OCI-LY3 (cell line): ENCODE data around the gene ADAM11.

Experiments
- H2AFZ ChIP-seq: fragments of 200-600, 300-600 bp; shearing (Covaris generic); 2 replicates; pipeline ENCODE4 v1.6.0; 2014; ENCODE audit warnings: antibody characterized with exemption, low read depth, low read length
- H3K27ac ChIP-seq: fragments of 200-600, 300-600 bp; sonication (generic); 2 replicates; pipeline ENCODE4 v1.5.1; 2014; ENCODE audit warnings: mild to moderate bottlenecking, low read length, moderate library complexity, mixed read lengths
- H3K27me3 ChIP-seq: fragments of 200-600, 300-600 bp; sonication (generic); 2 replicates; pipeline ENCODE4 v1.6.1; 2014; ENCODE audit warnings: low read depth, low read length, mixed read lengths
- H3K36me3 ChIP-seq: fragments of 200-600, 300-600 bp; sonication (generic); replicated peaks from 2 replicates; pipeline ENCODE3; 2014; ENCODE audit warnings: low read depth, low read length, mixed read lengths
- H3K4me1 ChIP-seq: fragments of 300-600, 200-600 bp; sonication (generic); 2 replicates; pipeline ENCODE4 v1.6.1; 2014; ENCODE audit warnings: low read length, mixed read lengths
- H3K4me2 ChIP-seq: fragments of 200-600, 300-600 bp; sonication (generic); 2 replicates; pipeline ENCODE4 v1.6.1; 2014; ENCODE audit warnings: low read length, mixed read lengths
- H3K4me3 ChIP-seq: fragments of 300-600, 200-600 bp; sonication (generic); 2 replicates; pipeline ENCODE4 v1.5.1; 2014; ENCODE audit warnings: antibody characterized with exemption, mild to moderate bottlenecking, low read length, moderate library complexity
- H3K79me2 ChIP-seq: fragments of 300-600, 200-600 bp; shearing (Covaris generic); 2 replicates; pipeline ENCODE4 v1.6.1; 2014; ENCODE audit warnings: mild to moderate bottlenecking, low read length, mixed read lengths
- H3K9ac ChIP-seq: fragments of 300-600, 200-600 bp; shearing (Covaris generic); 2 replicates; pipeline ENCODE4 v1.6.0; 2014; ENCODE audit warnings: mild to moderate bottlenecking, low read length, moderate library complexity
- H3K9me3 ChIP-seq: fragments of 200-600, 300-600 bp; shearing (Covaris generic); 2 replicates; pipeline ENCODE4 v1.6.1; 2014; ENCODE audit warnings: low read length, mixed read lengths; ENCODE audit not compliant: insufficient read depth
- H4K20me1 ChIP-seq: fragments of 200-600, 300-600 bp; sonication (generic); 2 replicates; pipeline ENCODE4 v1.6.1; 2016; ENCODE audit warnings: low read length, mixed read lengths; ENCODE audit not compliant: insufficient read depth
- EZH2phosphoT487 ChIP-seq: fragments of 200-600 bp; shearing (Covaris generic); IDR thresholded peaks from 2 replicates; pipeline ENCODE4 v1.6.1; 2018; ENCODE audit warnings: antibody characterized with exemption, mixed run types, low read depth
- TF ChIP-seq, protein P1 (sequence below): fragments of 200-600, 300-600 bp; sonication (generic); IDR thresholded peaks from 2 replicates; pipeline ENCODE4 v1.5.1; 2014; ENCODE audit warnings: antibody characterized with exemption, low read length, low read depth

The ADAM11 gene

DNA sequence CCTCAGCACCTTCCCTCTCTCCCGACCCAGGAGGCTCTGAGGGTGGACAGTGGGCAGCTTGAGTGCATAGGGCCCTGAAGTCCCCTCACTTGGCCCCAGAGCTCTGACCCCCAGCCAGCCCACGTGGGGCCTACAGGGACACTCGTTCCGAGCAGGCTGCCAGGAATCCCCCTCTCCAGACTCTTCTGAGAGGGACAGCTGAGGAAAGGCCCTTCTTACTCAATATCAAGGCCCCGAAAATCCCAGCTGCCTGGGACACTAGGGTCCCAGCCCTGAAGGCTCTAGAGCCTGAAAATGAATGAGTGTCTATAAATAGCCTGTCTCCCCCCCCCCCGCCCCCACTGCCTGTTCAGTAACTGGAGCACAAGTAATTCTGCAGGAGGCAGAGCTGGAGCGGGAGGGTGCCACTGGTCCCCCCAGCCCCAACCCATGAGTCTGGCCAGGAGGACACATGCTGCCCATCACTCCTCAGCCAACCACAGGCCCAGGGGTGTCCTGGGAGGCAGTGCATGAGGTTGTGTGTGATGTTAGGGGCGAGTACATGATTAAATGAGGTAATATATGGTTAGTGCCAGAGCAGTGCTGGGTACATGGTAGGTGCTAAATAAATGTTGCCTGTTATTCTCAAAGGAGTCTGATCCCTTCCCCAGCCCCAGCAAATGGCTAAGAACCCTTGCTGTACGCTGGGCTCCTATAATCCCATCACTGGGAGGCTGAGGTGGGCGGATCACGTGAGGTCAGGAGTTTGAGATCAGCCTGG, 11.6 kb downstream of the ADAM11 start:
- Histone ChIP-seq H3K36me3 (no peaks in the 10 kb centered on the region), H3K4me3 (no peak overlapping the region), H3K27me3 (no peaks in the 10 kb centered on the region), H3K9me3 (no peaks in the 10 kb centered on the region), H3K4me2 (peak overlapping the region; percentile 0; the same call in 1 of the 2 replicates), H4K20me1 (no peaks in the 10 kb centered on the region), H3K27ac (no peak overlapping the region; the same call in 1 of the 2 replicates), H3K4me1 (peaks cover 67% of the 10 kb centered on the region), H3K9ac (no peak overlapping the region), H2AFZ (no peak overlapping the region), H3K79me2 (no peaks in the 10 kb centered on the region)
- TF ChIP-seq, protein P1, sequence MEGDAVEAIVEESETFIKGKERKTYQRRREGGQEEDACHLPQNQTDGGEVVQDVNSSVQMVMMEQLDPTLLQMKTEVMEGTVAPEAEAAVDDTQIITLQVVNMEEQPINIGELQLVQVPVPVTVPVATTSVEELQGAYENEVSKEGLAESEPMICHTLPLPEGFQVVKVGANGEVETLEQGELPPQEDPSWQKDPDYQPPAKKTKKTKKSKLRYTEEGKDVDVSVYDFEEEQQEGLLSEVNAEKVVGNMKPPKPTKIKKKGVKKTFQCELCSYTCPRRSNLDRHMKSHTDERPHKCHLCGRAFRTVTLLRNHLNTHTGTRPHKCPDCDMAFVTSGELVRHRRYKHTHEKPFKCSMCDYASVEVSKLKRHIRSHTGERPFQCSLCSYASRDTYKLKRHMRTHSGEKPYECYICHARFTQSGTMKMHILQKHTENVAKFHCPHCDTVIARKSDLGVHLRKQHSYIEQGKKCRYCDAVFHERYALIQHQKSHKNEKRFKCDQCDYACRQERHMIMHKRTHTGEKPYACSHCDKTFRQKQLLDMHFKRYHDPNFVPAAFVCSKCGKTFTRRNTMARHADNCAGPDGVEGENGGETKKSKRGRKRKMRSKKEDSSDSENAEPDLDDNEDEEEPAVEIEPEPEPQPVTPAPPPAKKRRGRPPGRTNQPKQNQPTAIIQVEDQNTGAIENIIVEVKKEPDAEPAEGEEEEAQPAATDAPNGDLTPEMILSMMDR: no peak
- TF ChIP-seq EZH2phosphoT487: no peak

DNA sequence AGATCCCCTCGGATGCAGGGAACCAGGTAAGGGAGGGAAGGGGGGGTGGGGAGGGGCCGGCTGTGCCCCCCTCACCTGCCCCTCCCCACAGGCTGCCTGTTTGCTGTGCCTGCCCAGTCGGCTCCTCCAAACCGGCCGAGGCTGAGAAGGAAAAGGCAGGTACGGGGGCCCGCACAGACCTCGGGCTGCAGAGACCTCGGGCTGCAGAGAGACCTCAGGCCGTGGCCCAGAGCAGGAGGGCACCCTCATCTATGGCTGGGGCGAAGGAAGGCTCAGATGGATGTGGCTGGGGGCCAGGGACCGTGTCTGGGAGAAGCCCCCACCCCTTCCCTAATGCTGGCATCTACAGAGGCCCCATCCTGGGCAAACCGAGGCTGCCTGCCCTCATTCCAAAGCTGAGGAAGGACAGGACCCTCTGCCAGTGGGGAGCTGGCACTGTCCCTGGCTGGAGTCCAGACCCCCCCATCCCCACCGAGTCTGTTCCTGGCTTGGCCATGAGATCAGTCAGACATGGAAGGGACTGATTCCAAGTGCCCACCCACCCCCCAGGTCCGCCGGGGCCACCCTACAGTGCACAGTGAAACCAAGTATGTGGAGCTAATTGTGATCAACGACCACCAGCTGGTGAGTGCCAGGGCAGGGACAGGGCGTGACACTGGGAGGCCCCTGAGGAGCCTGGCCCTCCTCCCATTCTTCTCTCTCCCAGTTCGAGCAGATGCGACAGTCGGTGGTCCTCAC, 13.7 kb downstream of the ADAM11 start:
- Histone ChIP-seq H3K9ac (no peak overlapping the region), H2AFZ (no peak overlapping the region), H3K27ac (no peak overlapping the region), H3K9me3 (no peaks in the 10 kb centered on the region), H3K4me1 (peaks cover 57% of the 10 kb centered on the region), H3K36me3 (no peaks in the 10 kb centered on the region), H3K4me2 (peak overlapping the region; percentile 54; the same call in 1 of the 2 replicates), H3K4me3 (no peak overlapping the region), H3K79me2 (no peaks in the 10 kb centered on the region), H3K27me3 (no peaks in the 10 kb centered on the region), H4K20me1 (no peaks in the 10 kb centered on the region)
- TF ChIP-seq, protein P1: no peak
- TF ChIP-seq EZH2phosphoT487: no peak

DNA sequence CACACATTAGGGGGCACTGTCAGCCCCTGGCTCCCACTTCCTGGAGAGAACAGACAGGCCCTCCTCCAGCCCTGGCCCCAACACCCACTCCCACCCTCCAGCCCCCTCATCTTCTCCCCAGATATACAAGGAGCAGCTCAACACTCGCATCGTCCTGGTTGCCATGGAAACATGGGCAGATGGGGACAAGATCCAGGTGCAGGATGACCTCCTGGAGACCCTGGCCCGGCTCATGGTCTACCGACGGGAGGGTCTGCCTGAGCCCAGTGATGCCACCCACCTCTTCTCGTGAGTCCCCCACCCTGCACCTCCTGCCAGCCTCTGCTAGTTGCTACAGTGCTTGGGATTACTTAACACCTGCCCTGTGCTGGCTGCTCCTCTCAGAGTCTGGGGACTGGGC, 14.4 kb downstream of the ADAM11 start:
- H3K36me3 ChIP-seq: no peaks in the 10 kb centered on the region
- H2AFZ ChIP-seq: no peak overlapping the region
- H3K27ac ChIP-seq: no peak overlapping the region
- H3K79me2 ChIP-seq: no peaks in the 10 kb centered on the region
- TF ChIP-seq, protein P1: no peak
- no peak for TF ChIP-seq EZH2phosphoT487
- no peaks in the 10 kb centered on the region for H4K20me1 ChIP-seq
- no peak overlapping the region for H3K9ac ChIP-seq
- no peak overlapping the region for H3K4me2 ChIP-seq
- H3K4me3 ChIP-seq: no peak overlapping the region
- no peaks in the 10 kb centered on the region for H3K9me3 ChIP-seq
- no peaks in the 10 kb centered on the region for H3K27me3 ChIP-seq
- peaks cover 50% of the 10 kb centered on the region for H3K4me1 ChIP-seq
